Measurements from ENCODE around the gene MED4. TPM values are rescaled to one million over a fixed set of nuclear protein-coding genes. Genes with fewer than 3 reads are reported as not detected.
A peak's percentile ranks its signal among the peaks of the same experiment; 100 is the strongest.

Gene MED4
- total RNA-seq, 1 experiment from 2014 or later = 51.7 TPM

DNA sequence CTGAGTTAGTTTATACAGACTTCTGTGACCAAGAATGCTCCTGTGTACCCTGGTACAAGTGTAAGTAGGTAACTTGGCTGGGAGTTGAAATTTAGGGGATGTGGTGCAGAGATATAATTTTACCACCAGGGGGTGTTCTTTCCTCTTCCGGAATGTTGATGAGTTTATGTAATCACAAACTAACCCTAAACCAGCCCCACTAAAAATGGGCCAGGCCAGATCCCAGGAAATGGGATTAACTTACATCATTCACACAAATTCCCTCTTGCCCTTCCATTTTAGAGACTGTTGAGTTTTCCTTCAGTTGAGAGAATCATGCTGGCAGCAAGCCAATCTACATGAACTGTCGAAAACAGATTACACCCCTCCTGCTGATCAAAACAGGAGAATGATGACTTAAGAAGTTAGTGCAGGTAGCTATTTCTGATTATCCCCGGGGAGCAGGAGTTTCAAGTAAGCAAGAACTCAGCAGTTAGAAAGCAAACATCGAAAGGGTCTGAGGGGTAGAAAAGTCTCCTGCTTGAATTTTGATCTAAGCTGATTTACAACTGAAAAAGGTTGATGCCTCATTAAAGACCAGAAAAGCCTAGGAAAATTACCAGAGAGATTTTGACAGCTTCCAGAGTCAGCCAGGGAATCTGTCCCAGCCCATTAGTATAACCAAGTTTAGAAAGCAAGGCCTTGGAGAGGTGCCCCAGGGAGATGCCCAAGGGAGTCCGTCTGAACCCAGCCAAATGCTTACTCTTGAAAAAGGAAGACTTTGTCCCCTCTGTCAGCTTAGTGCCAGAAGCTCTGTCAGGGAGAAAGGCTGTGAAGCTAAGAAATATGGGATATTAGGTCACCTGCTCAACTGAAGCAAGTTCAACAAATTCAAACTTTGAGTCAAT, 32.3 kb upstream of the MED4 start:
- DNase-seq (ENCODE audit: low spot score) = peak; percentile 93
- Histone ChIP-seq H3K4me1 (ENCODE audit: insufficient read depth, low read length, poor library complexity, severe bottlenecking) (peaks cover 10% of the 10 kb centered on the region), H3K9me3 (ENCODE audit: low read depth, low read length, poor library complexity, severe bottlenecking) (no peaks in the 10 kb centered on the region), H3K27ac (ENCODE audit: low read depth, low read length, poor library complexity, severe bottlenecking) (peak overlapping the region; percentile 67), H3K36me3 (ENCODE audit: insufficient read depth, low read length, poor library complexity, severe bottlenecking) (no peaks in the 10 kb centered on the region), H3K27me3 (replicated peaks; ENCODE audit: insufficient read depth, low read depth, low read length, poor library complexity) (no peaks in the 10 kb centered on the region), H3K4me3 (ENCODE audit: low read depth, low read length, poor library complexity, severe bottlenecking) (peak overlapping the region; percentile 7)
- POLR2A ChIA-PET (ENCODE audit: low non-redundant PET) = interaction anchor here (0.6 kb wide), 1 partner anchor 106 kb away, joined by 5 read pairs; the partner anchor contains the start of gene ITM2B
- CTCF ChIA-PET = interaction anchor here (0.6 to 1.9 kb wide), 3 partner anchors 182 to 453 kb away, joined by 3 to 21 read pairs (median 7); no protein-coding TSS in a partner anchor
- no TSS peak for BruUV-seq (replicated peaks)
- intact Hi-C loops (cut with micrococcal nuclease; ENCODE audit: unreplicated experiment) = loop anchor here (1.0 to 5.0 kb wide), 3 partner anchors 110 to 642 kb away; no protein-coding TSS in a partner anchor
- TF ChIP-seq EZH2 (IDR thresholded peaks at IDR 0.05; ENCODE audit: borderline replicate concordance, low read depth, low read length, poor library complexity, severe bottlenecking) = no peak
- TF ChIP-seq, protein P1, sequence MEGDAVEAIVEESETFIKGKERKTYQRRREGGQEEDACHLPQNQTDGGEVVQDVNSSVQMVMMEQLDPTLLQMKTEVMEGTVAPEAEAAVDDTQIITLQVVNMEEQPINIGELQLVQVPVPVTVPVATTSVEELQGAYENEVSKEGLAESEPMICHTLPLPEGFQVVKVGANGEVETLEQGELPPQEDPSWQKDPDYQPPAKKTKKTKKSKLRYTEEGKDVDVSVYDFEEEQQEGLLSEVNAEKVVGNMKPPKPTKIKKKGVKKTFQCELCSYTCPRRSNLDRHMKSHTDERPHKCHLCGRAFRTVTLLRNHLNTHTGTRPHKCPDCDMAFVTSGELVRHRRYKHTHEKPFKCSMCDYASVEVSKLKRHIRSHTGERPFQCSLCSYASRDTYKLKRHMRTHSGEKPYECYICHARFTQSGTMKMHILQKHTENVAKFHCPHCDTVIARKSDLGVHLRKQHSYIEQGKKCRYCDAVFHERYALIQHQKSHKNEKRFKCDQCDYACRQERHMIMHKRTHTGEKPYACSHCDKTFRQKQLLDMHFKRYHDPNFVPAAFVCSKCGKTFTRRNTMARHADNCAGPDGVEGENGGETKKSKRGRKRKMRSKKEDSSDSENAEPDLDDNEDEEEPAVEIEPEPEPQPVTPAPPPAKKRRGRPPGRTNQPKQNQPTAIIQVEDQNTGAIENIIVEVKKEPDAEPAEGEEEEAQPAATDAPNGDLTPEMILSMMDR (conservative IDR thresholded peaks at IDR 0.05; ENCODE audit: low read depth, low read length) = peak; percentile 82

DNA sequence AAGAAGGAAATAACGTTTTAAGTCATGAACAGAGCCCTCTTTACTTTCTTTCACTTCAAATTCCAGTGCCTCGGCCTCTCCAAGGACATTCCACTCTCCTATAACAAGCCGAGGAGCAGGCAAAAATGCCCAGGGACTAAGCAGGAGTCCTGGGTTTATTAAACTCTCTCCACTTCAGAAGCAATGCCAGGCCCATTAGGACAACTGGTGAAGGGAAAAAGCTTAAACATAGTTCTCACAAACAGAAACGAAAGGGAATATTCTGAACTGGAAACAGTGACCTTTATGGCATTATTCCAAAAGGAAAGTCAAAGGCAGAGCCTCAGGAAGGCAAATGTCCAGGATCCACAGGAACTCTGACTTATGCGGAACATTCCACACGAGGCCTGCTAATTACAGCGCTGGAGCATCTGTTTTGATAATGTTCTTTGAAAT, 30.9 kb upstream of the MED4 start:
- Histone ChIP-seq H3K4me3 (ENCODE audit: low read depth, low read length, poor library complexity, severe bottlenecking) (no peak overlapping the region), H3K9me3 (ENCODE audit: low read depth, low read length, poor library complexity, severe bottlenecking) (no peaks in the 10 kb centered on the region), H3K27ac (ENCODE audit: low read depth, low read length, poor library complexity, severe bottlenecking) (no peak overlapping the region), H3K36me3 (ENCODE audit: insufficient read depth, low read length, poor library complexity, severe bottlenecking) (no peaks in the 10 kb centered on the region), H3K4me1 (ENCODE audit: insufficient read depth, low read length, poor library complexity, severe bottlenecking) (peaks cover 10% of the 10 kb centered on the region), H3K27me3 (replicated peaks; ENCODE audit: insufficient read depth, low read depth, low read length, poor library complexity) (no peaks in the 10 kb centered on the region)
- BruUV-seq (replicated peaks) = no TSS peak
- POLR2A ChIA-PET (ENCODE audit: low non-redundant PET) = no interaction called here
- no peak for TF ChIP-seq EZH2 (IDR thresholded peaks at IDR 0.05; ENCODE audit: borderline replicate concordance, low read depth, low read length, poor library complexity, severe bottlenecking)
- TF ChIP-seq, protein P1 (conservative IDR thresholded peaks at IDR 0.05; ENCODE audit: low read depth, low read length) = no peak
- CTCF ChIA-PET = no interaction called here
- DNase-seq (ENCODE audit: low spot score) = no peak
- intact Hi-C loops (cut with micrococcal nuclease; ENCODE audit: unreplicated experiment) = loop anchor here (2.0 to 5.0 kb wide), 2 partner anchors 111 to 643 kb away; no protein-coding TSS in a partner anchor

DNA sequence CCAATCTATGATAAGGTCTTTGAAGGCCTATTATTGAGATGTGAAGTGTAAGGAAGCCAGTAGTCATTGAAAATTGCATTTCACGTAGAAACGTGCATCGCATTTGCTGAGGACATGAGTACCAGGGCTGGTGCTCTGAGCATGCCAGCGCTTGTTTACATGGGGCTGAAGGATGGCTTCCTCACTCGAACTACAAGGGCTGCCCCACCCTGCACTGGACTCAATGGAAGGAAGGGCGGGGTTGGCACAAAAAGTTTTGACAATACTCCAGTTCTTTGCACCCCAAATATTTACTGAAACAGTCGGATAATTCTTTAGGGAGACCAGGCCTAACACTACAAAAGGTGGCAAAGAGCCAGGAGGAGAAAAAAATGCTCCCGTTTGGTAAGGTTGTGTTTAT, 28.9 kb upstream of the MED4 start:
- no peaks in the 10 kb centered on the region for H3K9me3 ChIP-seq (ENCODE audit: low read depth, low read length, poor library complexity, severe bottlenecking)
- H3K4me3 ChIP-seq (ENCODE audit: low read depth, low read length, poor library complexity, severe bottlenecking) = no peak overlapping the region
- TF ChIP-seq, protein P1 (conservative IDR thresholded peaks at IDR 0.05; ENCODE audit: low read depth, low read length) = no peak
- no peak for TF ChIP-seq EZH2 (IDR thresholded peaks at IDR 0.05; ENCODE audit: borderline replicate concordance, low read depth, low read length, poor library complexity, severe bottlenecking)
- CTCF ChIA-PET = no interaction called here
- no peaks in the 10 kb centered on the region for H3K36me3 ChIP-seq (ENCODE audit: insufficient read depth, low read length, poor library complexity, severe bottlenecking)
- POLR2A ChIA-PET (ENCODE audit: low non-redundant PET) = no interaction called here
- BruUV-seq (replicated peaks) = no TSS peak
- intact Hi-C loops (cut with micrococcal nuclease; ENCODE audit: unreplicated experiment) = no loop called here
- H3K4me1 ChIP-seq (ENCODE audit: insufficient read depth, low read length, poor library complexity, severe bottlenecking) = peaks cover 10% of the 10 kb centered on the region
- H3K27ac ChIP-seq (ENCODE audit: low read depth, low read length, poor library complexity, severe bottlenecking) = no peak overlapping the region
- H3K27me3 ChIP-seq (replicated peaks; ENCODE audit: insufficient read depth, low read depth, low read length, poor library complexity) = no peaks in the 10 kb centered on the region
- DNase-seq (ENCODE audit: low spot score) = no peak

Measured in A673 (cell line).